Liver (tissue), 9 donors: ENCODE data around the gene SRGN. TPM values are rescaled to one million over a fixed set of nuclear protein-coding genes. Genes with fewer than 3 reads are reported as not detected.

ENCODE experiments used
- DNase-seq: peaks from one replicate; pipeline ENCODE4 v3.0.0-alpha.2; 2017; ENCODE audit warnings: low spot score
- H3K27ac ChIP-seq, 2 donors: one replicate each; pipeline ENCODE4 v1.7.0; 2013; ENCODE audit warnings: inconsistent platforms in 2 of 2, low read length in 2 of 2, control low read depth in 1 of 2, low read depth in 1 of 2, mild to moderate bottlenecking in 1 of 2
- H3K27me3 ChIP-seq, 4 donors: one replicate each; pipeline versions ENCODE4 v1.6.1 to v1.7.0; 2013; ENCODE audit warnings: low read length in 3 of 4, inconsistent platforms in 1 of 4, mild to moderate bottlenecking in 1 of 4, moderate library complexity in 1 of 4; ENCODE audit not compliant: control insufficient read depth in 4 of 4, insufficient read depth in 4 of 4
- H3K36me3 ChIP-seq, 4 donors: one replicate each; pipeline versions ENCODE4 v1.6.1 to v1.7.0; 2013; ENCODE audit warnings: low read length in 3 of 4, mild to moderate bottlenecking in 3 of 4, low read depth in 1 of 4, moderate library complexity in 1 of 4; ENCODE audit not compliant: control insufficient read depth in 4 of 4, insufficient read depth in 3 of 4
- H3K4me1 ChIP-seq, 4 donors: one replicate each; pipeline versions ENCODE4 v1.6.1 to v1.7.0; 2013; ENCODE audit warnings: low read length in 3 of 4, mild to moderate bottlenecking in 3 of 4, moderate library complexity in 1 of 4; ENCODE audit not compliant: control insufficient read depth in 4 of 4, insufficient read depth in 4 of 4
- H3K4me3 ChIP-seq, 3 donors: one replicate each; pipeline versions ENCODE4 v1.6.1 to v1.7.0; 2013; ENCODE audit warnings: low read length in 3 of 3, control low read depth in 1 of 3, low read depth in 1 of 3, mild to moderate bottlenecking in 1 of 3
- H3K9ac ChIP-seq, 2 donors: one replicate each; pipeline ENCODE4 v1.7.0; 2013; ENCODE audit warnings: low read length in 2 of 2, mild to moderate bottlenecking in 2 of 2, moderate library complexity in 2 of 2, control low read depth in 1 of 2, low read depth in 1 of 2
- H3K9me3 ChIP-seq, 4 donors: one replicate each; pipeline versions ENCODE4 v1.6.1 to v1.7.0; 2013; ENCODE audit warnings: low read length in 3 of 4; ENCODE audit not compliant: control insufficient read depth in 4 of 4
- ATF3 ChIP-seq: IDR thresholded peaks from 2 replicates; pipeline ENCODE4 v1.6.1; 2016; ENCODE audit warnings: antibody characterized with exemption
- CTCF ChIP-seq: fragments of 150-350 bp; IDR thresholded peaks from 2 replicates; pipeline ENCODE4 v1.5.1; 2017; ENCODE audit warnings: improper control_type of control experiment, low read depth, low read length; ENCODE audit not compliant: missing input control
- EGR1 ChIP-seq, 2 donors: IDR thresholded peaks; 2 replicates each; pipeline ENCODE4 v1.6.1; 2016 to 2018; ENCODE audit warnings: antibody characterized with exemption in 2 of 2, low read depth in 2 of 2
- FOXA1 ChIP-seq: IDR thresholded peaks from 2 replicates; pipeline ENCODE4 v1.6.1; 2016; ENCODE audit warnings: antibody characterized with exemption
- FOXA2 ChIP-seq: IDR thresholded peaks from 2 replicates; pipeline ENCODE4 v1.6.1; 2016; ENCODE audit warnings: antibody characterized with exemption
- GABPA ChIP-seq, 2 donors: IDR thresholded peaks in 1 of 2; conservative IDR thresholded peaks in 1 of 2; 2 replicates each; pipeline ENCODE4 v1.6.1; 2016; ENCODE audit warnings: antibody characterized with exemption in 2 of 2, mild to moderate bottlenecking in 1 of 2, moderate library complexity in 1 of 2
- HNF4A ChIP-seq, 2 donors: conservative IDR thresholded peaks; 2 replicates each; pipeline ENCODE4 v1.6.1; 2016; ENCODE audit warnings: antibody characterized with exemption in 2 of 2, mild to moderate bottlenecking in 2 of 2
- HNF4G ChIP-seq: IDR thresholded peaks from 2 replicates; pipeline ENCODE4 v1.6.1; 2016; ENCODE audit warnings: antibody characterized with exemption
- JUND ChIP-seq, 2 donors: IDR thresholded peaks; 2 replicates each; pipeline ENCODE4 v1.6.1; 2016; ENCODE audit warnings: antibody characterized with exemption in 2 of 2
- MAX ChIP-seq: IDR thresholded peaks from 2 replicates; pipeline ENCODE4 v1.6.1; 2016; ENCODE audit warnings: antibody characterized with exemption
- NR2F2 ChIP-seq: IDR thresholded peaks from 2 replicates; pipeline ENCODE4 v1.6.1; 2016; ENCODE audit warnings: antibody characterized with exemption
- RAD21 ChIP-seq, 2 donors: IDR thresholded peaks; 2 replicates each; pipeline ENCODE4 v1.6.1; 2016; ENCODE audit warnings: antibody characterized with exemption in 2 of 2, mild to moderate bottlenecking in 2 of 2
- RXRA ChIP-seq, 2 donors: IDR thresholded peaks; 2 replicates each; pipeline ENCODE4 v1.6.1; 2017 to 2018; ENCODE audit warnings: antibody characterized with exemption in 2 of 2, mild to moderate bottlenecking in 1 of 2
- SP1 ChIP-seq: IDR thresholded peaks from 2 replicates; pipeline ENCODE4 v1.6.1; 2018; ENCODE audit warnings: antibody characterized with exemption, mild to moderate bottlenecking
- TAF1 ChIP-seq: conservative IDR thresholded peaks from 2 replicates; pipeline ENCODE4 v1.6.1; 2016; ENCODE audit warnings: antibody characterized with exemption, mild to moderate bottlenecking
- YY1 ChIP-seq: IDR thresholded peaks from 2 replicates; pipeline ENCODE4 v1.6.1; 2016; ENCODE audit warnings: antibody characterized with exemption, mild to moderate bottlenecking
- WGBS: extraction: QIAGEN DNeasy Blood & Tissue Kit; methylation state at CpG from one replicate; pipeline ENCODE4 v1.1.7; 2013; 5-methylcytosine and 5-hydroxymethylcytosine counted together
- polyA plus RNA-seq, 2 donors: library from polyadenylated mRNA; stranded (reverse) in 1 of 2; unstranded in 1 of 2; fragments of 200-250 nt in 1 of 2; fragments of >200 nt in 1 of 2; fragmentation: Nextera tagmentation in 1 of 2; extraction: Ambion mirVana in 1 of 2; gene quantifications; one replicate each; pipeline versions ENCODE4 v1.2.1 to v1.2.3, GENCODE V29; 2013 to 2015
- total RNA-seq, 2 donors: library from RNA; depleted of rRNA; stranded (reverse); fragments of >200 nt; gene quantifications; one replicate each; pipeline ENCODE4 v1.2.3, GENCODE V29; 2014
- TF ChIP-seq, protein P1 (sequence below): IDR thresholded peaks from 2 replicates; pipeline ENCODE4 v1.6.1; 2016; ENCODE audit warnings: antibody characterized with exemption, mild to moderate bottlenecking
- TF ChIP-seq, protein P2 (sequence below): IDR thresholded peaks from 2 replicates; pipeline ENCODE4 v1.6.1; 2016; ENCODE audit warnings: antibody characterized with exemption
- donor health status: healthy.
- donor health status: healthy.
- donor health status: healthy.
- donor health status: healthy.
- donor health status: healthy.

The SRGN gene
- total and polyA plus RNA-seq, 4 donors: 19.5 to 305 (median 41.3) TPM

- TF ChIP-seq ATF3: no peak
- TF ChIP-seq YY1: no peak
- no peak for TF ChIP-seq HNF4A (conservative IDR thresholded peaks at IDR 0.05)
- DNase-seq: no peak
- no peak overlapping the region for H3K4me3 ChIP-seq
- H3K4me1 ChIP-seq: peaks cover 5 to 9% (median 7%) of the 10 kb centered on the region in 4 donors
- no peak overlapping the region for H3K27ac ChIP-seq
- no peak overlapping the region for H3K9ac ChIP-seq
- 71% methylated on average over 2 of the region's 2 CpGs for WGBS
- no peaks in the 10 kb centered on the region for H3K27me3 ChIP-seq
- H3K9me3 ChIP-seq: no peaks in the 10 kb centered on the region
- H3K36me3 ChIP-seq: peaks cover 0 to 10% (median 8%) of the 10 kb centered on the region in 4 donors
Measured at GRCh38 chr10:69130251-69130650, 42.3 kb downstream of the SRGN start.

DNA sequence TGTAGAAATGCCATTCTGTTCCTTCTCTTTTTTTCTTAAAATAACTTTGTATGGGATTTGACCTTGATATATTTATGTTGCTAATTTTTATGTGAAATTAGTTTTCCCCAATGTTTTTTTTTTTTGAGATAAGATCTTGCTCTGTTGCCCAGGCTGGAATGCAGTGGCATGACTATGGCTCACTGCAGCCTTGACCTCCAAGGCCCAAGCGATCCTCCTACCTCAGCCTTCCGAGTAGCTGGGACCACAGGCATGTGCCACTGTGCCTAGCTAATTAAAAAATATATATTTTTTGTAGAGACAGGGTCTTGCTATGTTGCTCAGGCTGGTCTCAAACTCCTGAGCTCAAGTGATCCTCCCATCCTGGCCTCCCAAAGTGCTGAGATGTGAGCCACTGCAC, 52.1 kb downstream of the SRGN start:
- TF ChIP-seq HNF4G (no peak), HNF4A (conservative IDR thresholded peaks at IDR 0.05) (no peak), SP1 (no peak), TAF1 (no peak), FOXA1 (no peak), MAX (no peak), RXRA (IDR thresholded peaks at IDR 0.05) (no peak), ATF3 (no peak), YY1 (no peak), RAD21 (IDR thresholded peaks at IDR 0.05) (no peak), EGR1 (IDR thresholded peaks at IDR 0.05; ENCODE audit: low read depth in 2 of 2) (no peak), FOXA2 (no peak), GABPA (IDR thresholded peaks at IDR 0.05 in 1 of 2, conservative IDR thresholded peaks at IDR 0.05 in 1 of 2) (no peak), CTCF (no peak), JUND (IDR thresholded peaks at IDR 0.05) (no peak), NR2F2 (no peak)
- TF ChIP-seq, protein P1, sequence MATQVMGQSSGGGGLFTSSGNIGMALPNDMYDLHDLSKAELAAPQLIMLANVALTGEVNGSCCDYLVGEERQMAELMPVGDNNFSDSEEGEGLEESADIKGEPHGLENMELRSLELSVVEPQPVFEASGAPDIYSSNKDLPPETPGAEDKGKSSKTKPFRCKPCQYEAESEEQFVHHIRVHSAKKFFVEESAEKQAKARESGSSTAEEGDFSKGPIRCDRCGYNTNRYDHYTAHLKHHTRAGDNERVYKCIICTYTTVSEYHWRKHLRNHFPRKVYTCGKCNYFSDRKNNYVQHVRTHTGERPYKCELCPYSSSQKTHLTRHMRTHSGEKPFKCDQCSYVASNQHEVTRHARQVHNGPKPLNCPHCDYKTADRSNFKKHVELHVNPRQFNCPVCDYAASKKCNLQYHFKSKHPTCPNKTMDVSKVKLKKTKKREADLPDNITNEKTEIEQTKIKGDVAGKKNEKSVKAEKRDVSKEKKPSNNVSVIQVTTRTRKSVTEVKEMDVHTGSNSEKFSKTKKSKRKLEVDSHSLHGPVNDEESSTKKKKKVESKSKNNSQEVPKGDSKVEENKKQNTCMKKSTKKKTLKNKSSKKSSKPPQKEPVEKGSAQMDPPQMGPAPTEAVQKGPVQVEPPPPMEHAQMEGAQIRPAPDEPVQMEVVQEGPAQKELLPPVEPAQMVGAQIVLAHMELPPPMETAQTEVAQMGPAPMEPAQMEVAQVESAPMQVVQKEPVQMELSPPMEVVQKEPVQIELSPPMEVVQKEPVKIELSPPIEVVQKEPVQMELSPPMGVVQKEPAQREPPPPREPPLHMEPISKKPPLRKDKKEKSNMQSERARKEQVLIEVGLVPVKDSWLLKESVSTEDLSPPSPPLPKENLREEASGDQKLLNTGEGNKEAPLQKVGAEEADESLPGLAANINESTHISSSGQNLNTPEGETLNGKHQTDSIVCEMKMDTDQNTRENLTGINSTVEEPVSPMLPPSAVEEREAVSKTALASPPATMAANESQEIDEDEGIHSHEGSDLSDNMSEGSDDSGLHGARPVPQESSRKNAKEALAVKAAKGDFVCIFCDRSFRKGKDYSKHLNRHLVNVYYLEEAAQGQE: no peak
- TF ChIP-seq, protein P2, sequence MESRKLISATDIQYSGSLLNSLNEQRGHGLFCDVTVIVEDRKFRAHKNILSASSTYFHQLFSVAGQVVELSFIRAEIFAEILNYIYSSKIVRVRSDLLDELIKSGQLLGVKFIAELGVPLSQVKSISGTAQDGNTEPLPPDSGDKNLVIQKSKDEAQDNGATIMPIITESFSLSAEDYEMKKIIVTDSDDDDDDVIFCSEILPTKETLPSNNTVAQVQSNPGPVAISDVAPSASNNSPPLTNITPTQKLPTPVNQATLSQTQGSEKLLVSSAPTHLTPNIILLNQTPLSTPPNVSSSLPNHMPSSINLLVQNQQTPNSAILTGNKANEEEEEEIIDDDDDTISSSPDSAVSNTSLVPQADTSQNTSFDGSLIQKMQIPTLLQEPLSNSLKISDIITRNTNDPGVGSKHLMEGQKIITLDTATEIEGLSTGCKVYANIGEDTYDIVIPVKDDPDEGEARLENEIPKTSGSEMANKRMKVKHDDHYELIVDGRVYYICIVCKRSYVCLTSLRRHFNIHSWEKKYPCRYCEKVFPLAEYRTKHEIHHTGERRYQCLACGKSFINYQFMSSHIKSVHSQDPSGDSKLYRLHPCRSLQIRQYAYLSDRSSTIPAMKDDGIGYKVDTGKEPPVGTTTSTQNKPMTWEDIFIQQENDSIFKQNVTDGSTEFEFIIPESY: no peak
- no peaks in the 10 kb centered on the region for H3K9me3 ChIP-seq
- 97% methylated on average over 2 of the region's 2 CpGs for WGBS

More for the DNA sequence above, 52.1 kb downstream of the SRGN start:
- no peaks in the 10 kb centered on the region for H3K4me1 ChIP-seq
- H3K27me3 ChIP-seq: no peaks in the 10 kb centered on the region
- no peak for DNase-seq
- no peak overlapping the region for H3K9ac ChIP-seq
- H3K27ac ChIP-seq: no peak overlapping the region
- H3K4me3 ChIP-seq: no peak overlapping the region
- peaks cover 0 to 10% (median 3%) of the 10 kb centered on the region in 4 donors for H3K36me3 ChIP-seq
